GM12892 (cell line): ENCODE measurements around the gene DDR2.

Source experiments
- POLR2A ChIP-seq: IDR thresholded peaks from 2 replicates; pipeline ENCODE4 v1.6.1; 2011; ENCODE audit warnings: low read depth, low read length, control low read depth
- POLR2AphosphoS5 ChIP-seq: IDR thresholded peaks from 2 replicates; pipeline ENCODE4 v1.6.1; 2011; ENCODE audit warnings: low read depth, low read length, control low read depth
- TAF1 ChIP-seq: IDR thresholded peaks from 2 replicates; pipeline ENCODE4 v1.6.1; 2011; ENCODE audit warnings: low read depth, mild to moderate bottlenecking, control low read depth, low read length, borderline replicate concordance

DNA sequence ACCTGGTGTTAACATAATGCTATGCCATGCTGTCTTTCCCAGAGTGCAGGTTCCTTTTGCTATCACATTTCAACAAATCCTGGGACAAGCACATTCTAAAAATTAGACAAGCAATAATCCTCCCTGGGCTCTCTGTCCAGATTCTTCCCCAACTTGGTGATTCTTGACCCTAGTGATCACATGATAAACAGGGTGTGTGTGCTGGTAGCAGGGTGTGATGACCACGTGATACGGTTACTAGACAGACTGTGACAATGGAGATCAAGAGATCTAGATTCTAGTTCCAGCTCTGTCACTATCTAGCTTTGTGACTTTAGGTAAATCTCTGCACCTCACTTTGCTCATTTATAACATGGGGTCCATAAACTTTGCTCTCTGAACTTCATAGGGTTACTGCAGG, 96.3 kb downstream of the DDR2 start:
- no peak for TF ChIP-seq POLR2A
- no peak for TF ChIP-seq TAF1
- TF ChIP-seq POLR2AphosphoS5 = no peak
